ENCODE data around the gene CD109. TPM values are rescaled to one million over a fixed set of nuclear protein-coding genes. Genes with fewer than 3 reads are reported as not detected.

CD109 gene
- total RNA-seq, 1 experiment from 2014 or later, result 3.2 TPM

- H3K18ac ChIP-seq (ENCODE audit: insufficient read length, low read depth, low read length), result no peak overlapping the region
- H4K8ac ChIP-seq (replicated peaks; ENCODE audit: insufficient read length, low read depth, low read length), result no peak overlapping the region
- no peak overlapping the region for H2BK5ac ChIP-seq (ENCODE audit: insufficient read length, low read length)
- H4K20me1 ChIP-seq (ENCODE audit: control insufficient read depth, insufficient read depth, insufficient read length), result peaks cover 2% of the 10 kb centered on the region
- no peak overlapping the region for H3K56ac ChIP-seq (ENCODE audit: insufficient read length, low read depth, low read length)
- H2BK15ac ChIP-seq (ENCODE audit: low read depth, low read length), result no peak overlapping the region
- H3K4me1 ChIP-seq (ENCODE audit: insufficient read depth, low read length), result no peaks in the 10 kb centered on the region
- no peak overlapping the region for H3T11ph ChIP-seq (ENCODE audit: low read length)
- Mint-ChIP-seq H3K27me3 (ENCODE audit: low read depth) (no peaks in the 10 kb centered on the region), H3K4me3 (no peak overlapping the region), H3K9me3 (no peaks in the 10 kb centered on the region), H3K4me1 (peaks cover 9 to 10% of the 10 kb centered on the region in 2 experiments), H3K36me3 (ENCODE audit: insufficient read depth in 1 of 3, low read depth in 3 of 3) (no peaks in the 10 kb centered on the region), H3K27ac (no peak overlapping the region)
- H2BK20ac ChIP-seq (ENCODE audit: low read depth, low read length, poor library complexity, severe bottlenecking), result no peak overlapping the region
- H3K4me2 ChIP-seq (ENCODE audit: insufficient read depth, insufficient read length, low read length), result no peak overlapping the region
- H3K27ac ChIP-seq (ENCODE audit: insufficient read length, low read depth, low read length), result no peak overlapping the region
- H2BK120ac ChIP-seq (ENCODE audit: low read depth, low read length, poor library complexity, severe bottlenecking), result no peak overlapping the region
- no peak overlapping the region for H2AK5ac ChIP-seq (ENCODE audit: insufficient read length, low read length)
- WGBS (ENCODE audit: extremely low coverage, insufficient read length, low lambda C conversion rate), result no CpG with 5 or more reads among the region's 1 CpG
- H3K9me3 ChIP-seq (ENCODE audit: control insufficient read depth, low read depth, low read length), result no peaks in the 10 kb centered on the region
- TF ChIP-seq CTCF (conservative IDR thresholded peaks at IDR 0.05), result no peak
- H3K79me2 ChIP-seq (ENCODE audit: insufficient read depth, low read length), result no peaks in the 10 kb centered on the region
- H3K79me1 ChIP-seq (ENCODE audit: insufficient read depth, low read depth, low read length, poor library complexity, severe bottlenecking), result no peaks in the 10 kb centered on the region
- H2AFZ ChIP-seq (ENCODE audit: low read length), result no peak overlapping the region
- no peak overlapping the region for H4K5ac ChIP-seq (ENCODE audit: insufficient read length, low read depth, low read length)
- H4K91ac ChIP-seq (ENCODE audit: insufficient read length, low read depth, low read length), result no peak overlapping the region
- DNase-seq, result no peak
- no peaks in the 10 kb centered on the region for H3K27me3 ChIP-seq (ENCODE audit: insufficient read depth, low read length)
- no peak overlapping the region for H2BK12ac ChIP-seq (ENCODE audit: insufficient read length, low read depth, low read length)
- no peak overlapping the region for H3K4ac ChIP-seq (ENCODE audit: low read depth, low read length)
- H3K9ac ChIP-seq (ENCODE audit: extremely low read depth, insufficient read length, low read length), result no peak overlapping the region
- H3K23ac ChIP-seq (ENCODE audit: insufficient read length, low read depth, low read length), result no peak overlapping the region
- no peaks in the 10 kb centered on the region for H3K23me2 ChIP-seq (ENCODE audit: insufficient read length, low read depth, low read length, poor library complexity, severe bottlenecking)
- no peak overlapping the region for H3K14ac ChIP-seq (ENCODE audit: insufficient read depth, low read length)
These were observed 86.9 kb downstream of the CD109 start for GRCh38 chr6:73782911-73783310.
